CD14-positive monocyte (primary cell): ENCODE data around the gene TIMMDC1. TPM values are rescaled to one million over a fixed set of nuclear protein-coding genes. Genes with fewer than 3 reads are reported as not detected.
A peak's percentile ranks its signal among the peaks of the same experiment; 100 is the strongest.

Experiments used
- DNase-seq, 3 donors: peaks; one replicate each; pipeline ENCODE4 v3.0.0-alpha.2; 2011 to 2022
- H2AFZ ChIP-seq: 2 replicates; pipeline ENCODE4 v1.6.0; 2012; ENCODE audit warnings: mild to moderate bottlenecking, low read depth, low read length, inconsistent platforms; ENCODE audit not compliant: insufficient read depth, poor library complexity, severe bottlenecking
- H3K27ac ChIP-seq, 2 donors: 1 replicate in 1 of 2; 2 replicates in 1 of 2; pipeline ENCODE4 v1.5.1; 2012 to 2013; ENCODE audit warnings: low read length in 2 of 2, control low read depth in 1 of 2, inconsistent platforms in 1 of 2, low read depth in 1 of 2, mild to moderate bottlenecking in 1 of 2
- H3K27me3 ChIP-seq, 2 donors: one replicate each; pipeline versions ENCODE4 v1.6.0 to v1.6.1; 2011 to 2013; ENCODE audit warnings: low read length in 2 of 2; ENCODE audit not compliant: control insufficient read depth in 2 of 2, insufficient read depth in 2 of 2
- H3K36me3 ChIP-seq, 2 donors: replicated peaks in 1 of 2; 1 replicate in 1 of 2; 2 replicates in 1 of 2; pipeline versions ENCODE4 v1.5.1 to v1.6.1; 2012 to 2013; ENCODE audit warnings: low read length in 2 of 2, control low read depth in 1 of 2, inconsistent platforms in 1 of 2, mild to moderate bottlenecking in 1 of 2; ENCODE audit not compliant: insufficient read depth in 2 of 2, control insufficient read depth in 1 of 2
- H3K4me1 ChIP-seq, 2 donors: 1 replicate in 1 of 2; 2 replicates in 1 of 2; pipeline versions ENCODE4 v1.5.1 to v1.6.1; 2012 to 2013; ENCODE audit warnings: low read length in 2 of 2, control low read depth in 1 of 2, inconsistent platforms in 1 of 2, mild to moderate bottlenecking in 1 of 2, moderate library complexity in 1 of 2; ENCODE audit not compliant: insufficient read depth in 2 of 2, control insufficient read depth in 1 of 2
- H3K4me2 ChIP-seq: replicated peaks from 2 replicates; pipeline ENCODE3; 2012; ENCODE audit warnings: low read length, moderate library complexity, mild to moderate bottlenecking; ENCODE audit not compliant: poor library complexity, severe bottlenecking; ENCODE audit errors: extremely low read depth
- H3K4me3 ChIP-seq, 3 experiments: fragments of 200-600 bp in 1 of 3; sonication (generic) in 1 of 3; replicated peaks in 1 of 3; 1 replicate in 2 of 3; 2 replicates in 1 of 3; pipeline ENCODE4 v1.5.1; 2011 to 2013; ENCODE audit warnings: low read length in 3 of 3, mild to moderate bottlenecking in 3 of 3, control low read depth in 2 of 3, low read depth in 2 of 3, inconsistent platforms in 1 of 3, moderate library complexity in 1 of 3
- H3K79me2 ChIP-seq: 2 replicates; pipeline ENCODE4 v1.6.0; 2012; ENCODE audit warnings: mild to moderate bottlenecking, control low read depth, inconsistent platforms, low read length, moderate library complexity; ENCODE audit not compliant: insufficient read depth
- H3K9ac ChIP-seq: 2 replicates; pipeline ENCODE4 v1.6.0; 2017; ENCODE audit warnings: low read length, mild to moderate bottlenecking; ENCODE audit not compliant: insufficient read depth, poor library complexity, severe bottlenecking
- H3K9me3 ChIP-seq, 2 donors: replicated peaks in 1 of 2; 1 replicate in 1 of 2; 2 replicates in 1 of 2; pipeline versions ENCODE4 v1.5.1 to v1.6.1; 2012 to 2013; ENCODE audit warnings: low read length in 2 of 2, control low read depth in 1 of 2; ENCODE audit not compliant: control insufficient read depth in 1 of 2, insufficient read depth in 1 of 2
- H4K20me1 ChIP-seq: 2 replicates; pipeline ENCODE4 v1.6.0; 2012; ENCODE audit warnings: mild to moderate bottlenecking, low read length, control low read depth, moderate library complexity; ENCODE audit not compliant: insufficient read depth
- H3K27ac Mint-ChIP-seq, 7 donors: one replicate each; pipeline ENCODE4 v1.8.0; 2020; ENCODE audit warnings: mild to moderate bottlenecking in 7 of 7, mixed read lengths in 7 of 7, moderate library complexity in 6 of 7, inconsistent platforms in 2 of 7
- H3K27me3 Mint-ChIP-seq, 3 donors: one replicate each; pipeline ENCODE4 v1.8.0; 2021 to 2022; ENCODE audit warnings: low read depth in 3 of 3, mild to moderate bottlenecking in 3 of 3, mixed read lengths in 3 of 3, moderate library complexity in 3 of 3, inconsistent platforms in 1 of 3
- H3K36me3 Mint-ChIP-seq, 2 donors: one replicate each; pipeline ENCODE4 v1.8.0; 2020; ENCODE audit warnings: mixed read lengths in 2 of 2, inconsistent platforms in 1 of 2, mild to moderate bottlenecking in 1 of 2
- H3K4me1 Mint-ChIP-seq: one replicate; pipeline ENCODE4 v1.8.0; 2020; ENCODE audit warnings: mild to moderate bottlenecking, mixed read lengths
- H3K4me3 Mint-ChIP-seq, 2 donors: one replicate each; pipeline ENCODE4 v1.8.0; 2020; ENCODE audit warnings: mild to moderate bottlenecking in 2 of 2, mixed read lengths in 2 of 2, moderate library complexity in 1 of 2
- H3K9me3 Mint-ChIP-seq, 7 donors: one replicate each; pipeline ENCODE4 v1.8.0; 2020 to 2022; ENCODE audit warnings: mixed read lengths in 7 of 7, mild to moderate bottlenecking in 6 of 7, moderate library complexity in 6 of 7, inconsistent platforms in 2 of 7
- WGBS: methylation state at CpG from one replicate; pipeline ENCODE4 v1.1.5; 2013; ENCODE audit warnings: missing lambda C conversion rate; ENCODE audit not compliant: insufficient coverage; 5-methylcytosine and 5-hydroxymethylcytosine counted together
- intact Hi-C, 2 donors: fragments of 100-400 bp; cut with micrococcal nuclease; formaldehyde crosslinking; loops; one replicate each; pipeline versions ENCODE4 v1.15.0 to v1.15.1; 2023
- polyA plus RNA-seq, 3 donors: library from polyadenylated mRNA; depleted of rRNA in 1 of 3; unstranded in 2 of 3; stranded (reverse) in 1 of 3; fragments of 300-500 nt in 2 of 3; fragments of >200 nt in 1 of 3; fragmentation: Illumina TruSeq in 2 of 3; gene quantifications; 1 replicate in 2 of 3; 2 replicates in 1 of 3; pipeline ENCODE4 v1.2.3, GENCODE V29; 2012 to 2021
- TF ChIP-seq, protein P1 (sequence below): fragments of 200-600 bp; IDR thresholded peaks from one replicate; pipeline ENCODE4 v1.8.0; 2022; ENCODE audit warnings: antibody characterized with exemption, mild to moderate bottlenecking

TIMMDC1 gene
- polyA plus RNA-seq, 3 donors: 34.1 to 81.1 (median 78.2) TPM

DNA sequence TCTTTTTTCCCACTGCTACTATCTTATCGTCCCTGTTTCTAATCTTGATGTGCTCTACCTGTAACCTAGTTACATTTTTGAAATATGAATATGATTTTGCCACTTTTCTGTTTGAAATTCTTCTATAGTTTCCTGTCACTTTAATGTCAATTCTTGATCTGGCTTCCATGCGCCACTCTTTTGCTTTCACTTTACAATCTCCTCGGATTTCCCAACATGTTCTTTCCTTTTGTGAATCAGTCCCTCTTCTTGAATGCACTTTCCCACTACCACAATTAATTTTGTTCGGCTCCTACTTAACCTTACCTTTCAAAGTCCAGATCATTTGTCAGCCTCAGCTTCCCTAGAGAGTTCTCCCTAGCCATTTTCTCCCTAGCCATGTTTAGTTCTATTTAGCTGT is 8.3 kb downstream of the TIMMDC1 start:
- Histone ChIP-seq H3K4me1 (no peaks in the 10 kb centered on the region), H3K27me3 (no peaks in the 10 kb centered on the region), H3K36me3 (peaks cover 42 to 84% of the 10 kb centered on the region in 2 donors), H3K27ac (peak overlapping the region in 1 of 2 donors; percentile 26), H4K20me1 (no peaks in the 10 kb centered on the region), H3K4me3 (no peak overlapping the region), H3K9ac (no peak overlapping the region), H3K4me2 (no peak overlapping the region), H3K79me2 (no peaks in the 10 kb centered on the region), H3K9me3 (no peaks in the 10 kb centered on the region), H2AFZ (no peak overlapping the region)
- Mint-ChIP-seq H3K4me1 (peaks cover 10% of the 10 kb centered on the region), H3K36me3 (peaks cover 62 to 71% of the 10 kb centered on the region in 2 donors), H3K4me3 (peak overlapping the region in 1 of 2 donors; percentile 42), H3K9me3 (no peaks in the 10 kb centered on the region), H3K27ac (peak overlapping the region in 2 of 7 donors; percentile 36 to 81), H3K27me3 (no peaks in the 10 kb centered on the region)
- TF ChIP-seq, protein P1, sequence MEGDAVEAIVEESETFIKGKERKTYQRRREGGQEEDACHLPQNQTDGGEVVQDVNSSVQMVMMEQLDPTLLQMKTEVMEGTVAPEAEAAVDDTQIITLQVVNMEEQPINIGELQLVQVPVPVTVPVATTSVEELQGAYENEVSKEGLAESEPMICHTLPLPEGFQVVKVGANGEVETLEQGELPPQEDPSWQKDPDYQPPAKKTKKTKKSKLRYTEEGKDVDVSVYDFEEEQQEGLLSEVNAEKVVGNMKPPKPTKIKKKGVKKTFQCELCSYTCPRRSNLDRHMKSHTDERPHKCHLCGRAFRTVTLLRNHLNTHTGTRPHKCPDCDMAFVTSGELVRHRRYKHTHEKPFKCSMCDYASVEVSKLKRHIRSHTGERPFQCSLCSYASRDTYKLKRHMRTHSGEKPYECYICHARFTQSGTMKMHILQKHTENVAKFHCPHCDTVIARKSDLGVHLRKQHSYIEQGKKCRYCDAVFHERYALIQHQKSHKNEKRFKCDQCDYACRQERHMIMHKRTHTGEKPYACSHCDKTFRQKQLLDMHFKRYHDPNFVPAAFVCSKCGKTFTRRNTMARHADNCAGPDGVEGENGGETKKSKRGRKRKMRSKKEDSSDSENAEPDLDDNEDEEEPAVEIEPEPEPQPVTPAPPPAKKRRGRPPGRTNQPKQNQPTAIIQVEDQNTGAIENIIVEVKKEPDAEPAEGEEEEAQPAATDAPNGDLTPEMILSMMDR: no peak
- WGBS: 27% methylated on average over 3 of the region's 4 CpGs
- DNase-seq: no peak
- intact Hi-C loops: loop anchor here in 1 of 2 donors (5.0 kb wide), 1 partner anchor 36 kb away; no protein-coding TSS in a partner anchor

DNA sequence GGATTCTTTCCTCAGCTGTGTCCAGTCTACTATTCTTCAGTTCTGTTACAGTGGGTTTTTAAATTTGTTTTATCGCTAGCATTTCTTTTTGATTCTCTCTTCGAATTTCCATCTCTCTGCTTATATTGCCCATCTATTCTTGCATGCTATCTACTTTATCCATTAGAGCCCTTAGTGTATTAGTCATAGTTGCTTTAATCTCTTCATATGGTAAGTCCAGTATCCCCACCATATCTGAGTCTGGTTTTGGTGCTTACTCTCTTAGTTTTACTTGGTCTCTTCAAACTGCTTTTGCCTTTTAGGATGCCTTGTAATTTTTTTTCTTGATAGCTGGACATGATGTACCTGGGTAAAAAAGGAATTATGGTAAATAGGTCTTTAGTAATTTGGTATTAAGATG is 9.1 kb downstream of the TIMMDC1 start:
- Histone ChIP-seq H3K4me1 (no peaks in the 10 kb centered on the region), H3K36me3 (peaks cover 42 to 92% of the 10 kb centered on the region in 2 donors), H2AFZ (no peak overlapping the region), H3K27ac (peak overlapping the region in 1 of 2 donors; percentile 26), H3K9me3 (no peaks in the 10 kb centered on the region), H3K79me2 (no peaks in the 10 kb centered on the region), H4K20me1 (no peaks in the 10 kb centered on the region), H3K9ac (no peak overlapping the region), H3K4me2 (no peak overlapping the region), H3K4me3 (no peak overlapping the region), H3K27me3 (no peaks in the 10 kb centered on the region)
- intact Hi-C loops: loop anchor here in 1 of 2 donors (5.0 kb wide), 1 partner anchor 35 kb away; no protein-coding TSS in a partner anchor
- Mint-ChIP-seq H3K36me3 (peaks cover 67 to 79% of the 10 kb centered on the region in 2 donors), H3K27me3 (no peaks in the 10 kb centered on the region), H3K27ac (peak overlapping the region in 2 of 7 donors; percentile 14 to 81), H3K4me3 (no peak overlapping the region), H3K4me1 (peaks cover 9% of the 10 kb centered on the region), H3K9me3 (no peaks in the 10 kb centered on the region)
- no CpG with 5 or more reads among the region's 2 CpGs for WGBS
- DNase-seq: no peak
- TF ChIP-seq, protein P1: no peak
